B cell (primary cell): Measurements from ENCODE around the gene ASCL1.

Experiments used
- EZH2 ChIP-seq: IDR thresholded peaks from 2 replicates; pipeline ENCODE4 v1.6.1; 2012; ENCODE audit warnings: borderline replicate concordance, low read depth, mild to moderate bottlenecking, moderate library complexity, low read length; ENCODE audit not compliant: insufficient read depth, poor library complexity, severe bottlenecking
- TF ChIP-seq, protein P1 (sequence below): fragments of 200-600 bp; IDR thresholded peaks from one replicate; pipeline ENCODE4 v1.8.0; 2022; ENCODE audit warnings: antibody characterized with exemption, mild to moderate bottlenecking

GRCh38 chr12:102910792-102911191, 46.7 kb upstream of the ASCL1 start:
- TF ChIP-seq, protein P1, sequence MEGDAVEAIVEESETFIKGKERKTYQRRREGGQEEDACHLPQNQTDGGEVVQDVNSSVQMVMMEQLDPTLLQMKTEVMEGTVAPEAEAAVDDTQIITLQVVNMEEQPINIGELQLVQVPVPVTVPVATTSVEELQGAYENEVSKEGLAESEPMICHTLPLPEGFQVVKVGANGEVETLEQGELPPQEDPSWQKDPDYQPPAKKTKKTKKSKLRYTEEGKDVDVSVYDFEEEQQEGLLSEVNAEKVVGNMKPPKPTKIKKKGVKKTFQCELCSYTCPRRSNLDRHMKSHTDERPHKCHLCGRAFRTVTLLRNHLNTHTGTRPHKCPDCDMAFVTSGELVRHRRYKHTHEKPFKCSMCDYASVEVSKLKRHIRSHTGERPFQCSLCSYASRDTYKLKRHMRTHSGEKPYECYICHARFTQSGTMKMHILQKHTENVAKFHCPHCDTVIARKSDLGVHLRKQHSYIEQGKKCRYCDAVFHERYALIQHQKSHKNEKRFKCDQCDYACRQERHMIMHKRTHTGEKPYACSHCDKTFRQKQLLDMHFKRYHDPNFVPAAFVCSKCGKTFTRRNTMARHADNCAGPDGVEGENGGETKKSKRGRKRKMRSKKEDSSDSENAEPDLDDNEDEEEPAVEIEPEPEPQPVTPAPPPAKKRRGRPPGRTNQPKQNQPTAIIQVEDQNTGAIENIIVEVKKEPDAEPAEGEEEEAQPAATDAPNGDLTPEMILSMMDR = no peak
- TF ChIP-seq EZH2 = no peak
